ENCODE measurements around the gene GPC5. TPM values are rescaled to one million over a fixed set of nuclear protein-coding genes. Genes with fewer than 3 reads are reported as not detected.
"Not testable (repeated sequence)": the region's sequence is repeated elsewhere in the genome, so short reads cannot be mapped to it uniquely, and the experiment has no call there.

GPC5 gene
- polyA plus RNA-seq, 1 experiment = not detected

- TF ChIP-seq CTCF (IDR thresholded peaks at IDR 0.05; ENCODE audit: insufficient read depth, low read depth, low read length) = no peak
- DNase-seq (ENCODE audit: low read depth) = no peak
- POLR2A ChIA-PET = no interaction called here
- Histone ChIP-seq H3K27me3 (ENCODE audit: control insufficient read depth, insufficient read depth, low read length) (no peaks in the 10 kb centered on the region), H3K4me3 (ENCODE audit: low read depth, low read length) (no peak overlapping the region), H3K36me3 (ENCODE audit: control insufficient read depth, insufficient read depth, low read length) (no peaks in the 10 kb centered on the region)
- CTCF ChIA-PET = no interaction called here
Observed at GRCh38 chr13:92510416-92510815, 1112.0 kb downstream of the GPC5 start.

DNA sequence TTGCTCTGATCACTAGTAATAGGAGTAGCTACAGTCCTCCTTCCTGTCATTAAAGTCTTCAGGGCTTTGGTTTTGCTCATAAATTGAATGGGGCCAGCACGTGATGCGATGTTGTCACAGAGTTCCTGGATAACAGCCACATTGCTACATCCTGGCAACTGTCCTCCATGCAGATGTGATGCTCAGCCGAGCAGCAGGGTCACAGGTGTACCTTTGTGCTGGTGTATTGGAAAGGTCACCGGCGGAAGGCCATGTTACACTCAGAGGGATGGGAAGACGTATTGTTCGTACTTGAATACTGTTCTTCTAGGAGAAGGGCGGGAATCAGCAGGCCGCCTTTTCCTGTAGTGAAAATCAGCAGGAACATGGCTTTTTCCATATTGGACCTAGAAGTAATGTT is 1114.4 kb downstream of the GPC5 start:
- CTCF ChIA-PET = interaction anchor here (0.8 kb wide), 1 partner anchor 16 kb away, joined by 3 read pairs; no protein-coding TSS in a partner anchor
- POLR2A ChIA-PET = no interaction called here
- no peak overlapping the region for H3K4me3 ChIP-seq (ENCODE audit: low read depth, low read length)
- no peaks in the 10 kb centered on the region for H3K36me3 ChIP-seq (ENCODE audit: control insufficient read depth, insufficient read depth, low read length)
- no peaks in the 10 kb centered on the region for H3K27me3 ChIP-seq (ENCODE audit: control insufficient read depth, insufficient read depth, low read length)
- no peak for DNase-seq (ENCODE audit: low read depth)
- no peak for TF ChIP-seq CTCF (IDR thresholded peaks at IDR 0.05; ENCODE audit: insufficient read depth, low read depth, low read length)

DNA sequence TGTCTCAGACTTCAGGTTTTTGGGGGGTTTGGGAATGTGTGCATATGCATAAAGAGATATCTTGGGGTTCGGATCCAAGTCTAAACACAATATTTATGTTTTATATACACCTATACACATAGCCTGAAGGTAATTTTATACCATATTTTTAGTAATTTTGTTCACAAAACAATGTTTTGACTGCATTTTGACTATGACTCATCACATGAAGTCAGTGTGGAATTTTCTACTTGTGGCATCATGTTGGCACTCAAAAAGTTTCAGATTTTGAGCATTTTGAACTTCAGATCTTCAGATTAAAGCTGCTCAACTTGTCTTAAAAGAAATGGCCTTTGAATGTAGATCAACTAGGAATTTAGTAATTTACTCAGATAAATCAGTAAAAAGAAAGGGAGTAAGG is 1115.3 kb downstream of the GPC5 start:
- POLR2A ChIA-PET = no interaction called here
- DNase-seq (ENCODE audit: low read depth) = no peak

DNA sequence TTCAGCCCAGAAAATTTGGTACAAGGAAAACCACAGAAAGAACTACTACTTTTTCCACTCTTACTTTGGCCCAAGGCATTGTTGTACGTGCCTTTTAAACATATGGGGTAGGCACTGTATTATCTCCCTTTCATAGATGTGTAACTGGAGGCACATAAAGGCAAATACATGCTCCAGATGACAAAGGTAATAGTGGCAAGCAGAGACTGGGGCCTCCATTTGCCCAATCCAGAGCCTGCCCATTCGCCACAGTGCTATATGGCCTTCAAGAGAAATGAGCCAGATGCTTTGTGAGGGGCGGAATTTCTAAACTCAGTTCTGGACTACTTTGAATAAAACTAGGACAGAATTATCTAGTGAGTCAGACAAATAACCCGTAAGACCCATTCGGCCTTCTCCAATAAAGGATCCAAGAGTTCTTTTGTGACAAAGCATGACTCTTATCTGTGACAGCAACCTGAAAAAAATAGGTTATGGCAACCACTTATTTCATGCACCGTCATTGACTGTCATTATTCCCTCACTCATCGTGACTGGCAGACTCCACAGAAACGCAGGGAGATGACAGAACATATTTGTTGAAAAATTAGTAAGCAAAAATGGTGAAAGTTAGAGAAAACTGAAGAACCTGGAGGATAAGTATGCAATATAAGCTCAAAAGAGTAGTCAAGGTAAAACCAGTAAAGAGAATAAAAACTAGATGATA is 1116.2 kb downstream of the GPC5 start:
- Histone ChIP-seq H3K27me3 (ENCODE audit: control insufficient read depth, insufficient read depth, low read length) (no peaks in the 10 kb centered on the region), H3K4me3 (ENCODE audit: low read depth, low read length) (no peak overlapping the region), H3K36me3 (ENCODE audit: control insufficient read depth, insufficient read depth, low read length) (no peaks in the 10 kb centered on the region)
- TF ChIP-seq CTCF (IDR thresholded peaks at IDR 0.05; ENCODE audit: insufficient read depth, low read depth, low read length) = no peak
- DNase-seq (ENCODE audit: low read depth) = no peak
- CTCF ChIA-PET = no interaction called here
- POLR2A ChIA-PET = no interaction called here

More for the DNA sequence above, 1115.3 kb downstream of the GPC5 start:
- no peaks in the 10 kb centered on the region for H3K36me3 ChIP-seq (ENCODE audit: control insufficient read depth, insufficient read depth, low read length)
- no peaks in the 10 kb centered on the region for H3K27me3 ChIP-seq (ENCODE audit: control insufficient read depth, insufficient read depth, low read length)
- no peak for TF ChIP-seq CTCF (IDR thresholded peaks at IDR 0.05; ENCODE audit: insufficient read depth, low read depth, low read length)
- CTCF ChIA-PET = no interaction called here
- H3K4me3 ChIP-seq (ENCODE audit: low read depth, low read length) = no peak overlapping the region

- H3K4me3 ChIP-seq (ENCODE audit: low read depth, low read length); POLR2A ChIA-PET; H3K36me3 ChIP-seq (ENCODE audit: control insufficient read depth, insufficient read depth, low read length); H3K27me3 ChIP-seq (ENCODE audit: control insufficient read depth, insufficient read depth, low read length); CTCF ChIA-PET; DNase-seq (ENCODE audit: low read depth): not testable (repeated sequence)
Observed at GRCh38 chr13:92516878-92517277, 1118.5 kb downstream of the GPC5 start.

GRCh38 chr13:92518622-92519021 is 1120.2 kb downstream of the GPC5 start:
- H3K36me3 ChIP-seq (ENCODE audit: control insufficient read depth, insufficient read depth, low read length); CTCF ChIA-PET; DNase-seq (ENCODE audit: low read depth); H3K4me3 ChIP-seq (ENCODE audit: low read depth, low read length); POLR2A ChIA-PET; H3K27me3 ChIP-seq (ENCODE audit: control insufficient read depth, insufficient read depth, low read length): not testable (repeated sequence)
